NCI-H1048 (cell line): ENCODE measurements around the gene MEI1.
"Not testable (repeated sequence)": the region's sequence is repeated elsewhere in the genome, so short reads cannot be mapped to it uniquely, and the experiment has no call there.

Experiments
- DNase-seq: peaks from one replicate; lab custom pipeline; 2025; lab: John Stamatoyannopoulos, UW

Gene MEI1

DNA sequence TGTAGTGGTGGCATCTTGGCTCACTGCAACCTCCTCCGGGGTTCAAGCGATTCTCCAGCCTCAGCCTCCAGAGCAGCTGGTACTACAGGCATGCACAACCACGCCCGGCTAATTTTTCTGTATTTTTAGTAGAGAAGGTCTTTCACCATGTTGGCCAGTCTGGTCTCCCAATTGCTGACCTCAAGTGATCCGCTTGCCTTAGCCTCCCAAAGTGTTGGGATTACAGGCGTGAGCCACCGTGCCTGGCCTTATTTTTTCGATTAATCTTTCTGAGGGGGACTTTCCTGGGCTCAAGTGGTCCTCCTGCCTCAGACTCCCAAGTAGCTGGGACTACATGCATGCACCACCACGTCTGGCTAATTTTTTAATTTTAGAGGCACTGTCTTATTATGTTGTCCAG, 16.3 kb upstream of the MEI1 start:
- no peak for DNase-seq

GRCh38 chr22:41683616-41684015, 15.7 kb upstream of the MEI1 start:
- DNase-seq: no peak

- no peak for DNase-seq
Measured at GRCh38 chr22:41684194-41684593, 15.1 kb upstream of the MEI1 start.

- DNase-seq: not testable (repeated sequence)
Measured at GRCh38 chr22:41686890-41687289, 12.4 kb upstream of the MEI1 start.

GRCh38 chr22:41687901-41688364, 11.4 kb upstream of the MEI1 start:
- DNase-seq: no peak

DNA sequence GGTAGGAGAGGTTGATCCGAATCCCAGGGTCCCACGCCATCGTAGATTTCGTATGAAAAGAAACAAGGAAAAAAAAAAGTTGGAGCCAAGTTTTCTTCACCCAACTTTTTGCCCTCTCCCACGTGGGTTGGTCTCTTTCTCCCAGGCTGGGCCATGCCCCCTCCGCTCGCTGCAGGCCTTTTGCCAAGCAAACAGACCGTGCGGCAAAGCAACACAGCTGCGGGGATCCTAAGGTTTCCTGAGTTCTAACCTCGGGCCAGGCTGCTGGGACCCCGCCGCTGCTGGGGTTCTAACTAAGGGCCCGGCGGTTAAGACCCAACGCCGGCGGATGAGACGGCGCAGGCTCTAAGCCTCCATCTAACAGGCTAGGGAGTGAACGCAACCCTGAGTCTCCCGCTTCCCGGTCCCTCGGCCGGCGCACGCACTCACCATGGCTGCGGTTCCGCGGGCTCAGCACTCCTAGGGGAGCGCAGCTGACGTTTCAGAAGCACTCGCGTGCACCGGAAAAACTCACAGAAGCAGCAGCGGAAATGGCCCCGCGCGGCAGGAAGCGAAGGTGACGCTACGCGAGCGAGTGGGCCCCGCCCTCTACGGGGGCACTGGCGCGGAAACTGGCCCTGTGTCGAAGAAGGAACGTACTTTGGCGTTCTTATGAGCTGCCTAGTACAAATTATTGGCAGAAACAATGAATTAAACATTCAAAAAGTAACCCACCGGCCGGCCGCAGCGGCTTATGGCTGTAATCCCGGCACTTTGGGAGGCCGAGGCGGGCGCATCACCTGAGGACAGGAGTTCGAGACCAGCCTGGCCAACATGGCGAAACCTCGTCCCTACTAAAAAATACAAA, 10.7 kb upstream of the MEI1 start, which contains the start of gene SNU13:
Gene SNU13, minus strand, starts transcription at position 503 of the 847 bp plus-strand sequence. Its CDS starts 71 bp downstream, at position 432.
- peak; percentile 69 for DNase-seq

GRCh38 chr22:41690476-41690875, 8.8 kb upstream of the MEI1 start:
- DNase-seq: no peak

- DNase-seq: no peak
Measured at GRCh38 chr22:41695211-41695610, 4.1 kb upstream of the MEI1 start.

DNA sequence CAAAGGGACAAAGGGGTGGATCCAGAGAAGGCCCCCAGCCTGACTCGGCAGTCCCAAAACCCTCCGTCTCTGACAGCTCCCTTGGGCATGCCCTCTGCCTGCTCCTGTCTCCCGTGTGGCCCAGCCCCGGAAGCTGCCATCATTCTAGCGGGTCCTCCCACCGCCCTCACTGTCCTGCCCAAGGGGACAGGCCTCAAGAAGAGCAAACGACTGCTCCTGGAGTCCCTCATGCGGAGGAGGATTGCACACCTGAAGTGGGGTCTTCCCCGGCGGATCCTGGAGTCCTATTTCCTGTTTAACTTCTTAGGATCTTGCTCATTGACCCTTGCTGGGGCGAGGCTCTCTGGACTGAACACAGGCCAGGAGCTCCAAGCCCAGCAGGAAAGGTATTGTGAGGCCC, 2.6 kb upstream of the MEI1 start:
- no peak for DNase-seq

DNA sequence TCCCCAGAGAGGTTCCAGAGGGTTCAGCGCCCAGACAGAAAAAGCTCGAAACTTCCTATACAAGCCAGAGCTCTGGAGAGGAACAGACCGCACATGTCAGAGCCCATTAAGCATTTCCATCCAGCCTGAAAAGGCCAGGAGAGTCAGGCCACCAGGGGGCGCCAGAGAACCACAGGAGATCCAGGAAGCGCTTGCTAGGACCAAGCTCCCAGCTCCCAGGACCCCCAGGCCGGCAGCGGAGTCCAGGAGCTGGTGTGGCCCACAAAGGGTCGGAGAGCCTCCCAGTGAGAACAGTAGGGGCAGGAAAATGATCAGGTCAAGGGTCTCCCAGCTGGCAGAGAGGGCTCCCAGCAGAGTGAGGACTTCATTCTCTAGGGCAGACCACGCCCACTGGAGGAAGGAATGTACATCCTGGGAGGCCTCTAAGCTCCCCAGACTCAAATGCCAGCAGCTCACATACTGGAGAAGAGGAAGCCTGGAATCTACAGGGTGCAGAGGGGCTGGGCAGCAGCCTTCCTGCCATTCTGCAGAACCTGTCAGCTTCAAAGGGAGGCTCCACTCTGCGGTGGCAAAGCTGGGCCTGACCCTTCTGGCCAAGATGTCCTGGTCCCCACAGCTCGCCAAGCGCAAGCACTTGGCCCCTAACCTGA, 2.1 kb upstream of the MEI1 start:
- DNase-seq: peak; percentile 72

- no peak for DNase-seq
Measured at GRCh38 chr22:41700108-41700364, 733 bp downstream of the MEI1 start.

GRCh38 chr22:41702763-41703162, 3.5 kb downstream of the MEI1 start:
- no peak for DNase-seq

- DNase-seq: no peak
Measured at GRCh38 chr22:41709341-41709740, 10.0 kb downstream of the MEI1 start.

DNA sequence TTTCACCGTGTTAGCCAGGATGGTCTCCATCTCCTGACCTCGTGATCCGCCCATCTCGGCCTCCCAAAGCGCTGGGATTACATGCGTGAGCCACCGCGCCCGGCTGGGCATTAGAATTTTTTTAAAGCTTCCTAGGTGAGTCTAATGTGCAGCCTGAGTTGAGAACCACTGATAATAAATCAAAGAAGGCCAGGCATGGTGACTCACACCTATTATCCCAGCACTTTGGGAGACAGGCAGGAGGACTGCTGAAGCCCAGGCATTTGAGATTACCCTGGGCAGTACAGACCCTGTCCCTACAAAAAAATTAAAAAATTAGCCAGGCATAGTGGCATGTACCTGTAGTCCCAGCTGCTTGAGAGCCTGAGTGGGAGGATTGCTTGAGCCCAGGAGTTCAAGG, 13.7 kb downstream of the MEI1 start:
- DNase-seq: no peak

DNA sequence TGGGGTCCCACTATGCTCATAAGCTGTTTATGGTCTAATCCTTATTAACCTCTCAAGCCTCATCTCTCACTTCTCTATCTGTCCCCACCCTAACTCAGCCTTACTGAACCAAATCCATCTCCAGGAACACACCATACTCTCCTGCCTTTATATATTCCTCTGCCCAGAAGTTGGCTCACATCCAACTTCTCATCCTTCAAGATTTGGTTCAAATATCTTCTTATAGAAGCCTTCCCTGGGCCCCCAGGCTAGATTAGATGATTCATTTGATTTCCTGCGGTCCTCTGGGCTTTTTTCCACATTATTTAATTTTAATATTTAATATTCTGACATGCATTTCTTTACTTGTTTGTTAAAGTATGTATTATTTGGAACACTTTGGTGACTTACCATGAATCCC, 23.2 kb downstream of the MEI1 start:
- no peak for DNase-seq

DNA sequence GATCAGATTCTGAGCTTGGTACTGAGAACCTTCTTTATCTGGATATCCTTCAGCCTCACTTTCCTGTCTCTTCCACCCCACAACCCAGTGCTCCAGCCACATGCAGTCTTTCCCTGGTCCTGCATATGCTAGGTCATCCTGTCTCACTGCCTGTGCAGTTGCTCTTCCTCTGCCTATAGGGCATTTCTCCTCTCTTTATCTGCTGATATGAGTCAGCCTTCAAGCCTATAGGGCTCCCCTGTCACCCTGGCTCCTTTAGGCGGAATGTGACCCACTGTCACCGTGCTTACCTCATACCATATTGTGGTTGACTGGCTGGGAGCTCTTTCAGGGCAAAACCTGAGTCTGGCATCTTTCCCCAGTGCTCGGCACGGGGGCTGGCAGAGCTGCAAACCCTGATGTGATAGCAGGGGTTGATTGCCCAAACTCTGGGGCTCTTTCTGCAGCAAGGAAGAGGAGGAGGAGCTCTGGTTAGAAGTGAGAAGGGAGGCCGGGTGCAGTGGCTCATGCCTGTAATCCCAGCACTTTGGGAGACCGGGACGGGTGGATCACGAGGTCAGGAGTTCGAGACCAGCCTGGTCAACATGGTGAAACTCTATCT, 26.3 kb downstream of the MEI1 start:
- DNase-seq: no peak

DNA sequence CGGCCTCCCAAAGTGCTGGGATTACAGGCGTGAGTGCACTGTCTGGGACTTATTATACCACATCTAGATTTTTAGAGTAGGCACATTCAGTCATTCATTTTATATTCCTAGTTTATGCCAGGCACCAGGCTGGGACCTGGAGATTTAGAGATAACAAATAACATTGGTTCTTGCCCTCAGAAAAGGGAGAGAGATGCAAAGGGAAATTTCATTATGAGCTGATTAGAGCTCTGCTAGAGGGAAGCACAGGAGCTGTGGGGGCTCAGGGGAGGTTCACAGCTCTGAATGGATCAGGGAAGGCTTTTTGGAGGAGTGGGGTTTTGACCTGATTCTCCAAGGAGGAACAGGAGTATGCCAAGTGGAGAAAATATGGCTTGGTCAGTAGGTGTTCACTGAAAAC, 32.3 kb downstream of the MEI1 start:
- no peak for DNase-seq

DNA sequence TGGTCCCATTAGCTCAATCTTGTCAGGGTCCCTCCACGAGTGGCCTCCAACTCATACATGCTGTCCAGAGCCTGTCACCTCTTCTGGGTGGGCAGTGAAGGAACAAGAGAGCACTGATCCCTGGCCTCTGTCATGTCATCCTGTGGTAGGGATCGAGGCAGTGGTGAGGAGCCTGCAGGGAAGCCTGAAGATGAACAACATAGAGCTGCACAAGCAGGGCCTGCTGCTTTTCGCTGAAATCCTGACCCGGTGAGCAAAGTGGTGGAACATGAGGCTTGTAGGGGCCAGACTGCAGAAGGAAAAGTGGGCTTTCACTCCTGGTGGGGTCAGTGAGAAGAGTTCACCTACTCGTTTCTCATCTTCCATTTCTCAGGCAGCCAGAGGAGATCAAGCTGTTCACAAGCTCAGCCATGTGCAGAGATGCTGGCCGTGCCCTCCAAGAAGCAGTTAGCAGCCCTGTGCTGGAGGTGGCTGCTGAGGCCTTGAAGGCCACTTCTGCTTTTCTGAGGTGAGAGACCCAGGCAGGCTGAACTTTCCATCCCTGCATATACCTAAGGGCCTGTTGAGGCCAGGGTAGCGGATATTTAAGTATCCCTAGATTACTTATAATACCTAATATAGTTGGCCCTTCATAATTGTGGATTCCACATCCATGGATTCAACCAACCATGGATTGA, 32.9 kb downstream of the MEI1 start:
- DNase-seq: no peak

- not testable (repeated sequence) for DNase-seq
Measured at GRCh38 chr22:41733241-41733640, 33.9 kb downstream of the MEI1 start.

GRCh38 chr22:41739576-41739975, 40.3 kb downstream of the MEI1 start:
- DNase-seq: no peak

DNA sequence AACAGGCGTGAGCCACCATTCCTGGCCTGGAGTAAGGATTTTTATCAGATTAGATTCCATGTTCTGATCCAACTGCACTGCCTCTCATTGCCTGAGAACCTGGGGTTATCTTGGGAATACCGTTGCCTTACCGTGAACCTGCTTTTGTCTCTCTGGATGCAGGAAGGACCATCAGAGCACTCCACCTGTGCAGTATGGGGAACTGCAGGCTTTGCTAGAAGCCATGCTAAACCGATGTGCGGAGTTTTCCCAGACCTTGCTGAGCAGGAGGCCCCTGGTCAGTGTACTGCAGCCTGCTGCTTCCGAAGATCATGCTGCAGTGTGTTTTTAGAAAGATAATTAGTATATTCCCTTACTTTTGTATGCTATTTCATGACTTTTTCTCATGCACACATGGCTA, 43.6 kb downstream of the MEI1 start:
- DNase-seq: no peak

GRCh38 chr22:41745968-41746367, 46.7 kb downstream of the MEI1 start:
- no peak for DNase-seq
